HEK293 (cell line): ENCODE data around the gene GABBR2.

Experiments used
- CTCF ChIA-PET: fragments of 350-600 bp; formaldehyde crosslinking; extraction: SDS; loops from one replicate; lab custom pipeline; 2021; ENCODE audit warnings: antibody characterized with exemption; lab: Yijun Ruan, JAX
- POLR2A ChIA-PET: fragments of 300-600 bp; formaldehyde crosslinking; extraction: SDS; loops from one replicate; lab custom pipeline; 2020; ENCODE audit warnings: antibody characterized with exemption, inconsistent platforms; lab: Yijun Ruan, JAX
- H3K27ac ChIP-seq: fragments of 200-500 bp; sonication (Bioruptor generic); 2 replicates; pipeline ENCODE4 v1.5.1; 2014; ENCODE audit warnings: low read depth, low read length, control low read depth, inconsistent platforms; ENCODE audit errors: extremely low read depth
- H3K36me3 ChIP-seq, 2 experiments: fragments of 200-500 bp in 1 of 2; sonication (Bioruptor generic) in 1 of 2; 1 replicate in 1 of 2; 2 replicates in 1 of 2; pipeline ENCODE4 v1.5.1; 2014 to 2017; ENCODE audit warnings: inconsistent platforms in 2 of 2, low read length in 2 of 2; ENCODE audit not compliant: control insufficient read depth in 2 of 2, insufficient read depth in 1 of 2
- H3K4me1 ChIP-seq: fragments of 200-500 bp; sonication (Bioruptor generic); 2 replicates; pipeline ENCODE4 v1.5.1; 2014; ENCODE audit warnings: mild to moderate bottlenecking, low read length, inconsistent platforms; ENCODE audit not compliant: control insufficient read depth, insufficient read depth
- H3K4me3 ChIP-seq: 2 replicates; pipeline ENCODE4 v1.5.1; 2011; ENCODE audit warnings: low read depth, mild to moderate bottlenecking, control low read depth, low read length, moderate library complexity
- H3K9me3 ChIP-seq: fragments of 200-500 bp; sonication (Bioruptor generic); 2 replicates; pipeline ENCODE4 v1.5.1; 2014; ENCODE audit warnings: low read depth, low read length, inconsistent platforms; ENCODE audit not compliant: control insufficient read depth, insufficient read depth
- KLF9 ChIP-seq: fragments of 450-650 bp; formaldehyde crosslinking; IDR thresholded peaks from 2 replicates; pipeline ENCODE4 v1.5.1; 2016; ENCODE audit warnings: missing biosample characterization, missing genetic modification characterization, low read depth
- OVOL3 ChIP-seq: fragments of 450-650 bp; formaldehyde crosslinking; IDR thresholded peaks from 2 replicates; pipeline ENCODE4 v1.5.1; 2016; ENCODE audit warnings: missing biosample characterization, missing genetic modification characterization
- SCRT1 ChIP-seq: fragments of 450-650 bp; formaldehyde crosslinking; IDR thresholded peaks from 2 replicates; pipeline ENCODE4 v1.5.1; 2016; ENCODE audit warnings: missing biosample characterization, missing genetic modification characterization, borderline replicate concordance
- ZNF10 ChIP-seq: fragments of 450-650 bp; formaldehyde crosslinking; IDR thresholded peaks from 2 replicates; pipeline ENCODE4 v1.5.1; 2017; ENCODE audit warnings: missing biosample characterization, missing genetic modification characterization
- ZNF18 ChIP-seq: fragments of 450-650 bp; formaldehyde crosslinking; IDR thresholded peaks from 2 replicates; pipeline ENCODE4 v1.5.1; 2016; ENCODE audit warnings: missing biosample characterization, missing genetic modification characterization
- ZNF221 ChIP-seq: fragments of 450-650 bp; formaldehyde crosslinking; IDR thresholded peaks from 2 replicates; pipeline ENCODE4 v1.5.1; 2017; ENCODE audit warnings: missing biosample characterization, missing genetic modification characterization, borderline replicate concordance
- ZNF280D ChIP-seq: fragments of 450-650 bp; formaldehyde crosslinking; IDR thresholded peaks from 2 replicates; pipeline ENCODE4 v1.5.1; 2016; ENCODE audit warnings: missing biosample characterization, missing genetic modification characterization
- ZNF354C ChIP-seq: fragments of 450-650 bp; formaldehyde crosslinking; IDR thresholded peaks from 2 replicates; pipeline ENCODE4 v1.5.1; 2016; ENCODE audit warnings: missing biosample characterization, missing genetic modification characterization, low read depth, borderline replicate concordance
- ZNF48 ChIP-seq: fragments of 450-650 bp; formaldehyde crosslinking; IDR thresholded peaks from 2 replicates; pipeline ENCODE4 v1.5.1; 2016; ENCODE audit warnings: missing biosample characterization, missing genetic modification characterization
- ZNF623 ChIP-seq: fragments of 450-650 bp; formaldehyde crosslinking; IDR thresholded peaks from 2 replicates; pipeline ENCODE4 v1.5.1; 2016; ENCODE audit warnings: missing biosample characterization, missing genetic modification characterization
- TF ChIP-seq, protein P1 (sequence below): fragments of 450-650 bp; formaldehyde crosslinking; IDR thresholded peaks from 2 replicates; pipeline ENCODE4 v1.5.1; 2016; ENCODE audit warnings: missing biosample characterization, missing genetic modification characterization, borderline replicate concordance
- TF ChIP-seq, protein P2 (sequence below): fragments of 450-650 bp; formaldehyde crosslinking; IDR thresholded peaks from 2 replicates; pipeline ENCODE4 v1.5.1; 2016; ENCODE audit warnings: missing biosample characterization, missing genetic modification characterization, low read depth

The GABBR2 gene

GRCh38 chr9:98657897-98658296, 50.8 kb downstream of the GABBR2 start:
- Histone ChIP-seq H3K9me3 (no peaks in the 10 kb centered on the region), H3K4me1 (no peaks in the 10 kb centered on the region), H3K4me3 (no peak overlapping the region), H3K27ac (no peak overlapping the region), H3K36me3 (no peaks in the 10 kb centered on the region)
- CTCF ChIA-PET, result interaction anchor here (1.5 kb wide), 1 partner anchor 15 kb away, joined by 3 read pairs; no protein-coding TSS in a partner anchor
- POLR2A ChIA-PET, result no interaction called here
- TF ChIP-seq ZNF280D, result no peak
- TF ChIP-seq KLF9 (tag by site-specific recombination), result no peak
- TF ChIP-seq ZNF48 (tag by site-specific recombination), result no peak
- no peak for TF ChIP-seq OVOL3 (tag by site-specific recombination)
- TF ChIP-seq ZNF18 (tag by site-specific recombination), result no peak
- TF ChIP-seq SCRT1 (tag by site-specific recombination), result no peak
- TF ChIP-seq ZNF10 (tag by site-specific recombination), result no peak
- no peak for TF ChIP-seq ZNF221 (tag by site-specific recombination)
- TF ChIP-seq, protein P1, sequence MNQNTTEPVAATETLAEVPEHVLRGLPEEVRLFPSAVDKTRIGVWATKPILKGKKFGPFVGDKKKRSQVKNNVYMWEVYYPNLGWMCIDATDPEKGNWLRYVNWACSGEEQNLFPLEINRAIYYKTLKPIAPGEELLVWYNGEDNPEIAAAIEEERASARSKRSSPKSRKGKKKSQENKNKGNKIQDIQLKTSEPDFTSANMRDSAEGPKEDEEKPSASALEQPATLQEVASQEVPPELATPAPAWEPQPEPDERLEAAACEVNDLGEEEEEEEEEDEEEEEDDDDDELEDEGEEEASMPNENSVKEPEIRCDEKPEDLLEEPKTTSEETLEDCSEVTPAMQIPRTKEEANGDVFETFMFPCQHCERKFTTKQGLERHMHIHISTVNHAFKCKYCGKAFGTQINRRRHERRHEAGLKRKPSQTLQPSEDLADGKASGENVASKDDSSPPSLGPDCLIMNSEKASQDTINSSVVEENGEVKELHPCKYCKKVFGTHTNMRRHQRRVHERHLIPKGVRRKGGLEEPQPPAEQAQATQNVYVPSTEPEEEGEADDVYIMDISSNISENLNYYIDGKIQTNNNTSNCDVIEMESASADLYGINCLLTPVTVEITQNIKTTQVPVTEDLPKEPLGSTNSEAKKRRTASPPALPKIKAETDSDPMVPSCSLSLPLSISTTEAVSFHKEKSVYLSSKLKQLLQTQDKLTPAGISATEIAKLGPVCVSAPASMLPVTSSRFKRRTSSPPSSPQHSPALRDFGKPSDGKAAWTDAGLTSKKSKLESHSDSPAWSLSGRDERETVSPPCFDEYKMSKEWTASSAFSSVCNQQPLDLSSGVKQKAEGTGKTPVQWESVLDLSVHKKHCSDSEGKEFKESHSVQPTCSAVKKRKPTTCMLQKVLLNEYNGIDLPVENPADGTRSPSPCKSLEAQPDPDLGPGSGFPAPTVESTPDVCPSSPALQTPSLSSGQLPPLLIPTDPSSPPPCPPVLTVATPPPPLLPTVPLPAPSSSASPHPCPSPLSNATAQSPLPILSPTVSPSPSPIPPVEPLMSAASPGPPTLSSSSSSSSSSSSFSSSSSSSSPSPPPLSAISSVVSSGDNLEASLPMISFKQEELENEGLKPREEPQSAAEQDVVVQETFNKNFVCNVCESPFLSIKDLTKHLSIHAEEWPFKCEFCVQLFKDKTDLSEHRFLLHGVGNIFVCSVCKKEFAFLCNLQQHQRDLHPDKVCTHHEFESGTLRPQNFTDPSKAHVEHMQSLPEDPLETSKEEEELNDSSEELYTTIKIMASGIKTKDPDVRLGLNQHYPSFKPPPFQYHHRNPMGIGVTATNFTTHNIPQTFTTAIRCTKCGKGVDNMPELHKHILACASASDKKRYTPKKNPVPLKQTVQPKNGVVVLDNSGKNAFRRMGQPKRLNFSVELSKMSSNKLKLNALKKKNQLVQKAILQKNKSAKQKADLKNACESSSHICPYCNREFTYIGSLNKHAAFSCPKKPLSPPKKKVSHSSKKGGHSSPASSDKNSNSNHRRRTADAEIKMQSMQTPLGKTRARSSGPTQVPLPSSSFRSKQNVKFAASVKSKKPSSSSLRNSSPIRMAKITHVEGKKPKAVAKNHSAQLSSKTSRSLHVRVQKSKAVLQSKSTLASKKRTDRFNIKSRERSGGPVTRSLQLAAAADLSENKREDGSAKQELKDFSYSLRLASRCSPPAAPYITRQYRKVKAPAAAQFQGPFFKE (tag by site-specific recombination), result no peak

- Histone ChIP-seq H3K27ac (no peak overlapping the region), H3K36me3 (no peaks in the 10 kb centered on the region), H3K4me1 (no peaks in the 10 kb centered on the region), H3K4me3 (no peak overlapping the region), H3K9me3 (no peaks in the 10 kb centered on the region)
- CTCF ChIA-PET, result no interaction called here
- TF ChIP-seq ZNF221 (tag by site-specific recombination) (no peak), ZNF623 (tag by site-specific recombination) (no peak), ZNF354C (no peak)
- TF ChIP-seq, protein P2, sequence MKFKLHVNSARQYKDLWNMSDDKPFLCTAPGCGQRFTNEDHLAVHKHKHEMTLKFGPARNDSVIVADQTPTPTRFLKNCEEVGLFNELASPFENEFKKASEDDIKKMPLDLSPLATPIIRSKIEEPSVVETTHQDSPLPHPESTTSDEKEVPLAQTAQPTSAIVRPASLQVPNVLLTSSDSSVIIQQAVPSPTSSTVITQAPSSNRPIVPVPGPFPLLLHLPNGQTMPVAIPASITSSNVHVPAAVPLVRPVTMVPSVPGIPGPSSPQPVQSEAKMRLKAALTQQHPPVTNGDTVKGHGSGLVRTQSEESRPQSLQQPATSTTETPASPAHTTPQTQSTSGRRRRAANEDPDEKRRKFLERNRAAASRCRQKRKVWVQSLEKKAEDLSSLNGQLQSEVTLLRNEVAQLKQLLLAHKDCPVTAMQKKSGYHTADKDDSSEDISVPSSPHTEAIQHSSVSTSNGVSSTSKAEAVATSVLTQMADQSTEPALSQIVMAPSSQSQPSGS, result no peak
- POLR2A ChIA-PET, result no interaction called here
These were observed 52.2 kb downstream of the GABBR2 start for GRCh38 chr9:98656511-98656910.
